SK-N-SH treated with all-trans-retinoic acid at 6 μM for 48 hours (cell line): ENCODE data around the gene G6PC1.

Source experiments
- ARNTL ChIP-seq: fragments of 450-650 bp; formaldehyde crosslinking; IDR thresholded peaks from 2 replicates; pipeline ENCODE4 v1.5.0; 2020; ENCODE audit warnings: low read depth, mild to moderate bottlenecking, moderate library complexity, borderline replicate concordance
- ESRRG ChIP-seq: fragments of 250-450 bp; sonication (Bioruptor Pico); IDR thresholded peaks from 2 replicates; pipeline ENCODE4 v1.6.1; 2021; ENCODE audit warnings: mild to moderate bottlenecking
- ISL1 ChIP-seq: fragments of 250-450 bp; sonication (Bioruptor Pico); IDR thresholded peaks from 2 replicates; pipeline ENCODE4 v2.1.2; 2022; ENCODE audit warnings: mild to moderate bottlenecking, moderate library complexity
- OSR1 ChIP-seq: fragments of 250-450 bp; sonication (Bioruptor Pico); IDR thresholded peaks from 2 replicates; pipeline ENCODE4 v1.8.0; 2022; ENCODE audit warnings: moderate library complexity, mild to moderate bottlenecking, inconsistent platforms
- PATZ1 ChIP-seq: fragments of 250-450 bp; sonication (Bioruptor Pico); IDR thresholded peaks from 2 replicates; pipeline ENCODE4 v1.8.0; 2020; ENCODE audit warnings: mild to moderate bottlenecking, moderate library complexity, borderline replicate concordance
- POU6F1 ChIP-seq: fragments of 250-450 bp; sonication (Bioruptor Pico); IDR thresholded peaks from 2 replicates; pipeline ENCODE4 v1.8.0; 2021; ENCODE audit warnings: low read depth, mild to moderate bottlenecking, moderate library complexity, borderline replicate concordance
- PPARA ChIP-seq: fragments of 250-450 bp; sonication (Bioruptor Pico); IDR thresholded peaks from 2 replicates; pipeline ENCODE4 v1.5.0; 2020; ENCODE audit warnings: mild to moderate bottlenecking, borderline replicate concordance
- TOX ChIP-seq: fragments of 250-450 bp; sonication (Bioruptor Pico); IDR thresholded peaks from 2 replicates; pipeline ENCODE4 v1.8.0; 2021; ENCODE audit warnings: mild to moderate bottlenecking, moderate library complexity, borderline replicate concordance
- ZC3H10 ChIP-seq: fragments of 250-450 bp; sonication (Bioruptor Pico); IDR thresholded peaks from 2 replicates; pipeline ENCODE4 v1.5.1; 2021; ENCODE audit warnings: mild to moderate bottlenecking, moderate library complexity
- ZFP3 ChIP-seq: fragments of 250-450 bp; sonication (Bioruptor Pico); IDR thresholded peaks from 2 replicates; pipeline ENCODE4 v1.5.0; 2020; ENCODE audit warnings: mild to moderate bottlenecking, moderate library complexity
- ZFP30 ChIP-seq: fragments of 450-650 bp; formaldehyde crosslinking; IDR thresholded peaks from 2 replicates; pipeline ENCODE4 v1.5.0; 2022; ENCODE audit warnings: mild to moderate bottlenecking, moderate library complexity
- ZNF565 ChIP-seq: fragments of 450-650 bp; formaldehyde crosslinking; conservative IDR thresholded peaks from 2 replicates; pipeline ENCODE4 v1.5.0; 2020; ENCODE audit warnings: low read depth, mild to moderate bottlenecking, moderate library complexity
- ZNF70 ChIP-seq: fragments of 450-650 bp; formaldehyde crosslinking; IDR thresholded peaks from 2 replicates; pipeline ENCODE4 v1.5.0; 2020; ENCODE audit warnings: mild to moderate bottlenecking, moderate library complexity

GRCh38 chr17:42920922-42921321 is 20.3 kb downstream of the G6PC1 start:
- TF ChIP-seq POU6F1 (CRISPR knock-in tag) (no peak), PATZ1 (no peak), ESRRG (CRISPR knock-in tag) (no peak), ISL1 (CRISPR knock-in tag) (no peak), ZFP30 (no peak), OSR1 (CRISPR knock-in tag) (no peak), ARNTL (CRISPR knock-in tag) (no peak), ZNF565 (CRISPR knock-in tag) (no peak), PPARA (CRISPR knock-in tag) (no peak), ZFP3 (CRISPR knock-in tag) (no peak), TOX (CRISPR knock-in tag) (no peak), ZC3H10 (CRISPR knock-in tag) (no peak), ZNF70 (CRISPR knock-in tag) (no peak)
